SK-N-SH treated with all-trans-retinoic acid at 6 μM for 48 hours (cell line): ENCODE measurements around the gene BMPR1B.

Experiments used
- ATAC-seq: fragments of 200-7000 bp; cut with Tn5 transposase; 3 replicates; pipeline ENCODE4 v1.9.1; 2020; ENCODE audit warnings: mild to moderate bottlenecking, moderate library complexity
- BACH2 ChIP-seq: fragments of 250-450 bp; sonication (Bioruptor Pico); IDR thresholded peaks from 2 replicates; pipeline ENCODE4 v1.9.0; 2021; ENCODE audit warnings: mild to moderate bottlenecking, borderline replicate concordance
- CSDC2 ChIP-seq: fragments of 250-450 bp; sonication (Bioruptor Pico); IDR thresholded peaks from 2 replicates; pipeline ENCODE4 v1.5.0; 2020; ENCODE audit warnings: mild to moderate bottlenecking, moderate library complexity
- ESRRG ChIP-seq: fragments of 250-450 bp; sonication (Bioruptor Pico); IDR thresholded peaks from 2 replicates; pipeline ENCODE4 v1.6.1; 2021; ENCODE audit warnings: mild to moderate bottlenecking
- ISL1 ChIP-seq: fragments of 250-450 bp; sonication (Bioruptor Pico); IDR thresholded peaks from 2 replicates; pipeline ENCODE4 v2.1.2; 2022; ENCODE audit warnings: mild to moderate bottlenecking, moderate library complexity
- RARB ChIP-seq: fragments of 250-450 bp; sonication (Bioruptor Pico); IDR thresholded peaks from 2 replicates; pipeline ENCODE4 v1.8.0; 2021; ENCODE audit warnings: mild to moderate bottlenecking, moderate library complexity
- SNAI2 ChIP-seq: fragments of 250-450 bp; sonication (Bioruptor Pico); IDR thresholded peaks from 2 replicates; pipeline ENCODE4 v1.5.0; 2020; ENCODE audit warnings: mild to moderate bottlenecking, moderate library complexity
- TOX ChIP-seq: fragments of 250-450 bp; sonication (Bioruptor Pico); IDR thresholded peaks from 2 replicates; pipeline ENCODE4 v1.8.0; 2021; ENCODE audit warnings: mild to moderate bottlenecking, moderate library complexity, borderline replicate concordance
- ZC3H10 ChIP-seq: fragments of 250-450 bp; sonication (Bioruptor Pico); IDR thresholded peaks from 2 replicates; pipeline ENCODE4 v1.5.1; 2021; ENCODE audit warnings: mild to moderate bottlenecking, moderate library complexity
- ZFP3 ChIP-seq: fragments of 250-450 bp; sonication (Bioruptor Pico); IDR thresholded peaks from 2 replicates; pipeline ENCODE4 v1.5.0; 2020; ENCODE audit warnings: mild to moderate bottlenecking, moderate library complexity
- ZFP30 ChIP-seq: fragments of 450-650 bp; formaldehyde crosslinking; IDR thresholded peaks from 2 replicates; pipeline ENCODE4 v1.5.0; 2022; ENCODE audit warnings: mild to moderate bottlenecking, moderate library complexity
- ZNF565 ChIP-seq: fragments of 450-650 bp; formaldehyde crosslinking; conservative IDR thresholded peaks from 2 replicates; pipeline ENCODE4 v1.5.0; 2020; ENCODE audit warnings: low read depth, mild to moderate bottlenecking, moderate library complexity
- ZNF70 ChIP-seq: fragments of 450-650 bp; formaldehyde crosslinking; IDR thresholded peaks from 2 replicates; pipeline ENCODE4 v1.5.0; 2020; ENCODE audit warnings: mild to moderate bottlenecking, moderate library complexity
- ZNF8 ChIP-seq: fragments of 450-650 bp; formaldehyde crosslinking; IDR thresholded peaks from 2 replicates; pipeline ENCODE4 v1.5.0; 2020; ENCODE audit warnings: mild to moderate bottlenecking, moderate library complexity
- TF ChIP-seq, protein P1 (sequence below): fragments of 250-450 bp; sonication (Bioruptor Pico); IDR thresholded peaks from 2 replicates; pipeline ENCODE4 v1.8.0; 2020; ENCODE audit warnings: mild to moderate bottlenecking, moderate library complexity, borderline replicate concordance
- TF ChIP-seq, protein P2 (sequence below): fragments of 250-450 bp; sonication (Bioruptor Pico); IDR thresholded peaks from 2 replicates; pipeline ENCODE4 v1.5.1; 2021; ENCODE audit warnings: mild to moderate bottlenecking, moderate library complexity
- TF ChIP-seq, protein P3 (sequence below): fragments of 250-450 bp; sonication (Bioruptor Pico); IDR thresholded peaks from 2 replicates; pipeline ENCODE4 v1.8.0; 2021; ENCODE audit warnings: low read depth, mild to moderate bottlenecking, moderate library complexity, borderline replicate concordance
- TF ChIP-seq, protein P4 (sequence below): fragments of 250-450 bp; sonication (Bioruptor Pico); IDR thresholded peaks from 2 replicates; pipeline ENCODE4 v1.5.1; 2020; ENCODE audit warnings: low read depth, mild to moderate bottlenecking, moderate library complexity
- TF ChIP-seq, protein P5 (sequence below): fragments of 250-450 bp; sonication (Bioruptor Pico); IDR thresholded peaks from 2 replicates; pipeline ENCODE4 v1.5.0; 2020; ENCODE audit warnings: mild to moderate bottlenecking, moderate library complexity

Gene BMPR1B

DNA sequence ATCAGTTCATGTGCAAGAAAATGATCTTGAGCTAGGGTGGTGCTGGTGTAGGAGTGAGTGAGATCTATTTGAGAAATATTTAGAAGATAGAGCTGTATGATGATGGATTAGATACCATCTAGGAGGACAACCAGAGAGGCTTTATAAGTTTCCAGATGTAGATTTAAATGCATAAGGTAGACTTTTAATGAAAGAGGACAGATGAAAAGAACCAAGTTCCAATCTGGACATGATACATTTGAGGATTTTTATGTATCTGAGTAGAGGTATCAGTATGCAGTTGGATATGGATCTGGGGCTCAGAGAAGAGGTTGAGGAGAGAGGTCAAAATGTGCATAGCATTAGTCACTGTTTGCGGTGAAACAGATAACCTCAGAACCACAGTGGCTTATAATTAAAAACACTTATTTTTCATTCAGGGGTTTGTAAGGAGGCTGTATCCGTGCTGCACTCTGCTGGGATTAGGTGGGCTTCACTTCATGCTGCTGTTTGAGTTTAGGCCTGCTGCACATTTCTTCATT, 348.7 kb downstream of the BMPR1B start:
- no peak for TF ChIP-seq ZNF70
- no peak for TF ChIP-seq ZC3H10 (CRISPR knock-in tag)
- no peak for TF ChIP-seq ZNF565
- no peak for TF ChIP-seq ZFP3
- TF ChIP-seq, protein P1, sequence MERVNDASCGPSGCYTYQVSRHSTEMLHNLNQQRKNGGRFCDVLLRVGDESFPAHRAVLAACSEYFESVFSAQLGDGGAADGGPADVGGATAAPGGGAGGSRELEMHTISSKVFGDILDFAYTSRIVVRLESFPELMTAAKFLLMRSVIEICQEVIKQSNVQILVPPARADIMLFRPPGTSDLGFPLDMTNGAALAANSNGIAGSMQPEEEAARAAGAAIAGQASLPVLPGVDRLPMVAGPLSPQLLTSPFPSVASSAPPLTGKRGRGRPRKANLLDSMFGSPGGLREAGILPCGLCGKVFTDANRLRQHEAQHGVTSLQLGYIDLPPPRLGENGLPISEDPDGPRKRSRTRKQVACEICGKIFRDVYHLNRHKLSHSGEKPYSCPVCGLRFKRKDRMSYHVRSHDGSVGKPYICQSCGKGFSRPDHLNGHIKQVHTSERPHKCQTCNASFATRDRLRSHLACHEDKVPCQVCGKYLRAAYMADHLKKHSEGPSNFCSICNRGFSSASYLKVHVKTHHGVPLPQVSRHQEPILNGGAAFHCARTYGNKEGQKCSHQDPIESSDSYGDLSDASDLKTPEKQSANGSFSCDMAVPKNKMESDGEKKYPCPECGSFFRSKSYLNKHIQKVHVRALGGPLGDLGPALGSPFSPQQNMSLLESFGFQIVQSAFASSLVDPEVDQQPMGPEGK, result no peak
- TF ChIP-seq ZNF8, result no peak
- TF ChIP-seq RARB (CRISPR knock-in tag), result no peak
- TF ChIP-seq, protein P2, sequence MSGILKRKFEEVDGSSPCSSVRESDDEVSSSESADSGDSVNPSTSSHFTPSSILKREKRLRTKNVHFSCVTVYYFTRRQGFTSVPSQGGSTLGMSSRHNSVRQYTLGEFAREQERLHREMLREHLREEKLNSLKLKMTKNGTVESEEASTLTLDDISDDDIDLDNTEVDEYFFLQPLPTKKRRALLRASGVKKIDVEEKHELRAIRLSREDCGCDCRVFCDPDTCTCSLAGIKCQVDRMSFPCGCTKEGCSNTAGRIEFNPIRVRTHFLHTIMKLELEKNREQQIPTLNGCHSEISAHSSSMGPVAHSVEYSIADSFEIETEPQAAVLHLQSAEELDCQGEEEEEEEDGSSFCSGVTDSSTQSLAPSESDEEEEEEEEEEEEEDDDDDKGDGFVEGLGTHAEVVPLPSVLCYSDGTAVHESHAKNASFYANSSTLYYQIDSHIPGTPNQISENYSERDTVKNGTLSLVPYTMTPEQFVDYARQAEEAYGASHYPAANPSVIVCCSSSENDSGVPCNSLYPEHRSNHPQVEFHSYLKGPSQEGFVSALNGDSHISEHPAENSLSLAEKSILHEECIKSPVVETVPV (CRISPR knock-in tag), result no peak
- TF ChIP-seq ESRRG (CRISPR knock-in tag), result no peak
- no peak for TF ChIP-seq TOX (CRISPR knock-in tag)
- TF ChIP-seq, protein P3, sequence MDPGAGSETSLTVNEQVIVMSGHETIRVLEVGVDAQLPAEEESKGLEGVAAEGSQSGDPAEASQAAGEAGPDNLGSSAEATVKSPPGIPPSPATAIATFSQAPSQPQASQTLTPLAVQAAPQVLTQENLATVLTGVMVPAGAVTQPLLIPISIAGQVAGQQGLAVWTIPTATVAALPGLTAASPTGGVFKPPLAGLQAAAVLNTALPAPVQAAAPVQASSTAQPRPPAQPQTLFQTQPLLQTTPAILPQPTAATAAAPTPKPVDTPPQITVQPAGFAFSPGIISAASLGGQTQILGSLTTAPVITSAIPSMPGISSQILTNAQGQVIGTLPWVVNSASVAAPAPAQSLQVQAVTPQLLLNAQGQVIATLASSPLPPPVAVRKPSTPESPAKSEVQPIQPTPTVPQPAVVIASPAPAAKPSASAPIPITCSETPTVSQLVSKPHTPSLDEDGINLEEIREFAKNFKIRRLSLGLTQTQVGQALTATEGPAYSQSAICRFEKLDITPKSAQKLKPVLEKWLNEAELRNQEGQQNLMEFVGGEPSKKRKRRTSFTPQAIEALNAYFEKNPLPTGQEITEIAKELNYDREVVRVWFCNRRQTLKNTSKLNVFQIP (CRISPR knock-in tag), result no peak
- TF ChIP-seq ZFP30, result no peak
- ATAC-seq, result peak; percentile 89

DNA sequence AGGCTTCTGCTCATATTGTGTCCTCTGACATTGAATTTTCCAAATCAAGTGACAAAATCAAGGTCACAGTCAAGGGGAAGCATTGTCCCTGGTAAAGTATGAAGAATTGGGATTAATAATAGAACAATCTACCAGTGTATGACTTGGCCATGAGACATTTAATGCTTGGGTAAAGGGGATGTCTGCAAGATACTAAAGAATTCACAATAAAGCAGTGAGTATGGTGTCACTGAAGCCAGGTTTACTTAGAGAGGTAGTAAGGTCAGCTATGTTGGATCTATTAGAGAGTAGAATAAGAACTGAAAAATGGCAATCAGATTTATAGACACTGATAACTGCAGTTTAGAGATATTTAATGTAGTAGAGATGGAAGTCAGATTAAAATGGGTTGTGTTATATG, 349.2 kb downstream of the BMPR1B start:
- TF ChIP-seq, protein P2 (CRISPR knock-in tag), result no peak
- TF ChIP-seq ZNF565 (no peak), ZNF70 (no peak), ISL1 (CRISPR knock-in tag) (no peak), BACH2 (no peak), ESRRG (CRISPR knock-in tag) (no peak)
- TF ChIP-seq, protein P3 (CRISPR knock-in tag), result no peak
- peak; percentile 52 for ATAC-seq

DNA sequence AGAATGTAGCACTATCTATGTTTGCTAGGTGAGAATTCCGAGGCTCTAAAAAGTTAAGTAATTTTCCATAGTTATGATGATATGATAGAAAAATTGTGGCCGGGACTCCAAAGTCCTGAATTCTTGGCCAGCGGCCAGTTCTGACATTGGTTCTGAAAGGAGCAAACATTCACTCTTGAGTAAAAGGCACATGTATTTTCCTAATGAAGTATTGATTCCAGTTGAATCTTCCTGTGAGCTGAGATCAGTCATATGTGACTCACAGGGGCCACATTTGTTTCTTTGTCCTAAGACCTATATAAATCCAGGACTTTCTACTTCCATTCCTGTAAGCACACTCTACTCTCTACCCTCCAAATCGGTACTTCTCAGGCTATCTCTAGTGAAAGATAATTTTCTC, 349.9 kb downstream of the BMPR1B start:
- no peak for TF ChIP-seq ZFP30
- no peak for TF ChIP-seq ZFP3
- TF ChIP-seq, protein P4, sequence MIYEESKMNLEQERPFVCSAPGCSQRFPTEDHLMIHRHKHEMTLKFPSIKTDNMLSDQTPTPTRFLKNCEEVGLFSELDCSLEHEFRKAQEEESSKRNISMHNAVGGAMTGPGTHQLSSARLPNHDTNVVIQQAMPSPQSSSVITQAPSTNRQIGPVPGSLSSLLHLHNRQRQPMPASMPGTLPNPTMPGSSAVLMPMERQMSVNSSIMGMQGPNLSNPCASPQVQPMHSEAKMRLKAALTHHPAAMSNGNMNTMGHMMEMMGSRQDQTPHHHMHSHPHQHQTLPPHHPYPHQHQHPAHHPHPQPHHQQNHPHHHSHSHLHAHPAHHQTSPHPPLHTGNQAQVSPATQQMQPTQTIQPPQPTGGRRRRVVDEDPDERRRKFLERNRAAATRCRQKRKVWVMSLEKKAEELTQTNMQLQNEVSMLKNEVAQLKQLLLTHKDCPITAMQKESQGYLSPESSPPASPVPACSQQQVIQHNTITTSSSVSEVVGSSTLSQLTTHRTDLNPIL (CRISPR knock-in tag), result no peak
- no peak for TF ChIP-seq CSDC2 (CRISPR knock-in tag)
- TF ChIP-seq, protein P1, result no peak
- TF ChIP-seq, protein P2 (CRISPR knock-in tag), result no peak
- TF ChIP-seq ZNF565, result no peak
- TF ChIP-seq, protein P5, sequence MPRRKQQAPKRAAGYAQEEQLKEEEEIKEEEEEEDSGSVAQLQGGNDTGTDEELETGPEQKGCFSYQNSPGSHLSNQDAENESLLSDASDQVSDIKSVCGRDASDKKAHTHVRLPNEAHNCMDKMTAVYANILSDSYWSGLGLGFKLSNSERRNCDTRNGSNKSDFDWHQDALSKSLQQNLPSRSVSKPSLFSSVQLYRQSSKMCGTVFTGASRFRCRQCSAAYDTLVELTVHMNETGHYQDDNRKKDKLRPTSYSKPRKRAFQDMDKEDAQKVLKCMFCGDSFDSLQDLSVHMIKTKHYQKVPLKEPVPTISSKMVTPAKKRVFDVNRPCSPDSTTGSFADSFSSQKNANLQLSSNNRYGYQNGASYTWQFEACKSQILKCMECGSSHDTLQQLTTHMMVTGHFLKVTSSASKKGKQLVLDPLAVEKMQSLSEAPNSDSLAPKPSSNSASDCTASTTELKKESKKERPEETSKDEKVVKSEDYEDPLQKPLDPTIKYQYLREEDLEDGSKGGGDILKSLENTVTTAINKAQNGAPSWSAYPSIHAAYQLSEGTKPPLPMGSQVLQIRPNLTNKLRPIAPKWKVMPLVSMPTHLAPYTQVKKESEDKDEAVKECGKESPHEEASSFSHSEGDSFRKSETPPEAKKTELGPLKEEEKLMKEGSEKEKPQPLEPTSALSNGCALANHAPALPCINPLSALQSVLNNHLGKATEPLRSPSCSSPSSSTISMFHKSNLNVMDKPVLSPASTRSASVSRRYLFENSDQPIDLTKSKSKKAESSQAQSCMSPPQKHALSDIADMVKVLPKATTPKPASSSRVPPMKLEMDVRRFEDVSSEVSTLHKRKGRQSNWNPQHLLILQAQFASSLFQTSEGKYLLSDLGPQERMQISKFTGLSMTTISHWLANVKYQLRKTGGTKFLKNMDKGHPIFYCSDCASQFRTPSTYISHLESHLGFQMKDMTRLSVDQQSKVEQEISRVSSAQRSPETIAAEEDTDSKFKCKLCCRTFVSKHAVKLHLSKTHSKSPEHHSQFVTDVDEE (CRISPR knock-in tag), result no peak
- no peak for TF ChIP-seq RARB (CRISPR knock-in tag)
- TF ChIP-seq SNAI2, result no peak
- TF ChIP-seq ZC3H10 (CRISPR knock-in tag), result no peak
- ATAC-seq, result peak; percentile 13; the same call in 2 of the 3 replicates
